Measurements from ENCODE around the gene PLCH1. TPM values are rescaled to one million over a fixed set of nuclear protein-coding genes. Genes with fewer than 3 reads are reported as not detected.
A peak's percentile ranks its signal among the peaks of the same experiment; 100 is the strongest.

PLCH1 gene
- total RNA-seq, 4 donors from 2014 or later: 0.68 to 1.2 (median 0.87) TPM

- no peaks in the 10 kb centered on the region for H3K36me3 ChIP-seq
- no peaks in the 10 kb centered on the region for H3K27me3 ChIP-seq
- no peak for DNase-seq (ENCODE audit: low spot score in 2 of 2)
- WGBS: 70% methylated on average over 2 of the region's 2 CpGs
- H3K27ac ChIP-seq: no peak overlapping the region
- H3K4me1 ChIP-seq: no peaks in the 10 kb centered on the region
- H3K9me3 ChIP-seq: no peaks in the 10 kb centered on the region
- TF ChIP-seq POLR2A (IDR thresholded peaks at IDR 0.05) (no peak), CTCF (IDR thresholded peaks at IDR 0.05) (no peak), POLR2AphosphoS5 (IDR thresholded peaks at IDR 0.05) (no peak), EP300 (IDR thresholded peaks at IDR 0.05) (no peak)
- H3K4me3 ChIP-seq: no peak overlapping the region
Observed at GRCh38 chr3:155683344-155683720, 61.5 kb downstream of the PLCH1 start.

GRCh38 chr3:155682426-155683343 lies 62.2 kb downstream of the PLCH1 start:
- H3K4me3 ChIP-seq: no peak overlapping the region
- no peaks in the 10 kb centered on the region for H3K36me3 ChIP-seq
- WGBS: 78% methylated on average over 3 of the region's 3 CpGs
- no peaks in the 10 kb centered on the region for H3K9me3 ChIP-seq
- no peak for DNase-seq (ENCODE audit: low spot score in 2 of 2)
- no peak overlapping the region for H3K27ac ChIP-seq
- no peaks in the 10 kb centered on the region for H3K4me1 ChIP-seq
- H3K27me3 ChIP-seq: no peaks in the 10 kb centered on the region
- TF ChIP-seq POLR2AphosphoS5 (IDR thresholded peaks at IDR 0.05) (no peak), CTCF (IDR thresholded peaks at IDR 0.05) (no peak), EP300 (IDR thresholded peaks at IDR 0.05) (no peak), POLR2A (IDR thresholded peaks at IDR 0.05) (no peak)

- H3K27me3 ChIP-seq: no peaks in the 10 kb centered on the region
- H3K9me3 ChIP-seq: no peaks in the 10 kb centered on the region
- DNase-seq (ENCODE audit: low spot score in 2 of 2): no peak
- H3K4me3 ChIP-seq: peak overlapping the region; percentile 33
- TF ChIP-seq POLR2AphosphoS5 (IDR thresholded peaks at IDR 0.05) (no peak), CTCF (IDR thresholded peaks at IDR 0.05) (no peak), POLR2A (IDR thresholded peaks at IDR 0.05) (no peak), EP300 (IDR thresholded peaks at IDR 0.05) (no peak)
- H3K36me3 ChIP-seq: no peaks in the 10 kb centered on the region
- H3K4me1 ChIP-seq: peaks cover 4% of the 10 kb centered on the region
- WGBS: 32% methylated on average over 14 of the region's 14 CpGs
- no peak overlapping the region for H3K27ac ChIP-seq
Observed at GRCh38 chr3:155676252-155676981, 68.5 kb downstream of the PLCH1 start.

GRCh38 chr3:155675094-155675493 lies 69.8 kb downstream of the PLCH1 start:
- no peak for DNase-seq (ENCODE audit: low spot score in 2 of 2)
- no peak overlapping the region for H3K27ac ChIP-seq
- no peak overlapping the region for H3K4me3 ChIP-seq
- no peak for TF ChIP-seq EP300 (IDR thresholded peaks at IDR 0.05)
- no peak for TF ChIP-seq CTCF (IDR thresholded peaks at IDR 0.05)
- no peak for TF ChIP-seq POLR2A (IDR thresholded peaks at IDR 0.05)
- peaks cover 4% of the 10 kb centered on the region for H3K4me1 ChIP-seq
- no peaks in the 10 kb centered on the region for H3K9me3 ChIP-seq
- no peaks in the 10 kb centered on the region for H3K36me3 ChIP-seq
- H3K27me3 ChIP-seq: no peaks in the 10 kb centered on the region
- 97% methylated on average over 1 of the region's 1 CpG for WGBS

- WGBS: 73% methylated on average over 4 of the region's 4 CpGs
- DNase-seq (ENCODE audit: low spot score in 2 of 2): no peak
- no peak overlapping the region for H3K4me3 ChIP-seq
- H3K27me3 ChIP-seq: no peaks in the 10 kb centered on the region
- no peak for TF ChIP-seq POLR2AphosphoS5 (IDR thresholded peaks at IDR 0.05)
- no peak for TF ChIP-seq EP300 (IDR thresholded peaks at IDR 0.05)
- TF ChIP-seq POLR2A (IDR thresholded peaks at IDR 0.05): no peak
- no peak for TF ChIP-seq CTCF (IDR thresholded peaks at IDR 0.05)
- no peaks in the 10 kb centered on the region for H3K9me3 ChIP-seq
- H3K36me3 ChIP-seq: no peaks in the 10 kb centered on the region
- peaks cover 4% of the 10 kb centered on the region for H3K4me1 ChIP-seq
- H3K27ac ChIP-seq: no peak overlapping the region
Observed at GRCh38 chr3:155673421-155673820, 71.5 kb downstream of the PLCH1 start.
